KOPT-K1 (cell line): ENCODE results near the gene TUBGCP2.

Experiments
- H3K27ac ChIP-seq: fragments of 200-600 bp; sonication (generic); 2 replicates; pipeline ENCODE4 v1.5.1; 2016; ENCODE audit warnings: antibody characterized with exemption, mild to moderate bottlenecking, low read depth, low read length; ENCODE audit not compliant: poor library complexity, severe bottlenecking
- H3K36me3 ChIP-seq: fragments of 200-600 bp; sonication (generic); 2 replicates; pipeline ENCODE4 v1.5.1; 2017; ENCODE audit warnings: antibody characterized with exemption, mild to moderate bottlenecking, low read length, moderate library complexity; ENCODE audit not compliant: insufficient read depth
- H3K9me3 ChIP-seq: fragments of 200-600 bp; sonication (generic); 2 replicates; pipeline ENCODE4 v1.5.1; 2017; ENCODE audit warnings: antibody characterized with exemption, low read length, mild to moderate bottlenecking; ENCODE audit not compliant: insufficient read depth, poor library complexity, severe bottlenecking

Gene TUBGCP2

DNA sequence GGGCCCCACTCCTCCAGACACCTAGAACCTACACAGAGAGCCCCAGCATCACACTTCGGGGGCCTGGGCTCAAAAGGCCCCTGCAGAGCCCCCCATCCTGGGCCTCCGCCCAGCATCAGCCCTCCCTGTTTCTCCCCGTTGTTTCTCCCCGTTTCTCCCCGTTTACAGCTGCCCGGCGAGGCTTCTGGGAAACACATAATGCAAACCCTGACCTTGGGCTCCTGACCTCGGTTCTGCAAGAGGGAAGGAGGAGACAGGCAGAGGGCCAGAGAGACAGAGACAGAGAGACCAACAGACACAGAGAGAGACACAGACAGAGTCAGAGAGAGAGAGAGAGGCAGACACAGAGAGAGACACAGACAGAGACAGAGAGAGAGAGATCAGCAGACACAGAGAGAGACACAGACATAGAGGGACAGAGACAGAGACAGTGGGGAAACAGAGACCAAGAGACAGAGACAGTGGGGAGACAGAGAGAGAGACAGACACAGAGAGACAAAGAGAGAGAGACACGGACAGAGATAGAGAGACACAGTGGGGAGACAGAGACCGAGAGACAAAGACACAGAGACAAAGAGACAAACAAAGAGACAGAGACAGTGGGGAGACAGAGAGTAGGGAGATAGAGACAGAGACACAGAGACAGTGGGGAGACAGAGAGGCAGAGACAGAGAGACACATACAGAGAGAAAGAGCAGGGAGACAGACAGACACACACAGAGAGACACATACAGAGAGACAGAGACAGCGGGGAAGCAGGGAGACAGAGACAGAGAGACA, 58.5 kb downstream of the TUBGCP2 start:
- no peaks in the 10 kb centered on the region for H3K36me3 ChIP-seq
- H3K9me3 ChIP-seq, result no peaks in the 10 kb centered on the region
- H3K27ac ChIP-seq, result no peak overlapping the region

- H3K9me3 ChIP-seq, result no peaks in the 10 kb centered on the region
- no peak overlapping the region for H3K27ac ChIP-seq
These were observed 59.4 kb downstream of the TUBGCP2 start for GRCh38 chr10:133249094-133249780.

DNA sequence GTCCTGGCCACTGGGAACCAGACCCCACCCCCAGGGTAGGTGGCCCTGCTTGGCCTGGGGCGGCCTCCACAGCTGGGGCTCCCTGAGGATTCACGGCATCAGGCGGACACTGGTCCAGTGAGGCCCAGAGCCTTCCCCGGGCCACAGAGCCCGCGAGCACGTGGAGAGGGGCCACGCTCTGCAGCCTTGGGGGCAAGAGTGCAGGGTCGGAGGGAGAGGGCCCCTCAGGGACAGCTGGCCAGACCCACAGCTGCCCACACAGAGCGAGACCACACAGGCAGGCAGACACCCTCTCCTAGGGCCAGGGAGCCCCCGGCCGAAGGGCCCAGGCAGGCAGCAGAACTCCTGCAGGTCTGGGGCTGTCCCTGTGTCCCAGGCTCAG, 60.3 kb downstream of the TUBGCP2 start:
- H3K9me3 ChIP-seq, result no peaks in the 10 kb centered on the region
- H3K36me3 ChIP-seq, result no peaks in the 10 kb centered on the region
- no peak overlapping the region for H3K27ac ChIP-seq

More at GRCh38 chr10:133249094-133249780, 59.4 kb downstream of the TUBGCP2 start:
- H3K36me3 ChIP-seq, result no peaks in the 10 kb centered on the region

GRCh38 chr10:133247681-133248333, 60.9 kb downstream of the TUBGCP2 start:
- no peak overlapping the region for H3K27ac ChIP-seq
- H3K36me3 ChIP-seq, result no peaks in the 10 kb centered on the region
- no peaks in the 10 kb centered on the region for H3K9me3 ChIP-seq

- H3K9me3 ChIP-seq, result no peaks in the 10 kb centered on the region
- no peak overlapping the region for H3K27ac ChIP-seq
These were observed 62.4 kb downstream of the TUBGCP2 start for GRCh38 chr10:133246236-133246626.

DNA sequence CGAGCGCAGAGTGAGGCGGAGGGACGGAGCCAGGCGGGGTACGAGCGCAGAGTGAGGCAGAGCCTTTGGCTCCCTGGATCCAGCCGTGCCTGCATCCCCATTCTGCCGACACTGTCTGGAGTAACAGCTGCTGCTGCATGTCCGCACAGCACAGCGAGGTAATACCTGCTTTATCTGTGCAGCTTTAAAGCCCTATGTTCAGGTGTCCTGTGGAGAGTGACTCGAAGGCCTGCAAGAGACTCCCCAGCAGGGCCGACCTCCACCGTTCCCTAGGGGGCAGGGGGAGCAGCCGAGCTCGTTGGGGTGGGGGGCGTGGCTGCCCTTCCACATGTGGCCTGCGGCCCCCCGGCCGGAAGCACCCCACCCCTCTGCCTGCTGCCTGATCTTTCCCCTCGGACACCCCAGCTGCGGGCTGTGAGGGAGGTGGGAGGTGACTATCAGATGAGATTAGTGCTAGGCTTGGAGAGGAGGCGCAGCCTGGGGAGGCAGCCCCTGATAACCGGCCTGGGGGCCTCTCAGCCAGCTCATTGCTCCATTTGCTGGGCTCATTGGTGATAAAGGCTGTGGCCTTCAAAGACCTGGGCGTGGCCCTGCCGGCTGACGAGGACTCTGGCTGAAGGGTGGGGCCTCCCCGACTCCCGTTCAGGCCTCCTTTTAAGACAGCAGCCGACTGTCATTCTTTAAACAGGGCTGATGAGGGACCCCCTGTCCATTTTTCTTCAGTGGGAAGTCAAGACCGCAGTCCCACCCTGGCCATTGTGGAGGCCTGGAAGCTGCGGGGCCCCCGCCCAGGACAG, 63.0 kb downstream of the TUBGCP2 start:
- Histone ChIP-seq H3K27ac (no peak overlapping the region), H3K9me3 (no peaks in the 10 kb centered on the region), H3K36me3 (no peaks in the 10 kb centered on the region)

More at GRCh38 chr10:133246236-133246626, 62.4 kb downstream of the TUBGCP2 start:
- H3K36me3 ChIP-seq, result no peaks in the 10 kb centered on the region

- Histone ChIP-seq H3K27ac (no peak overlapping the region), H3K9me3 (no peaks in the 10 kb centered on the region), H3K36me3 (no peaks in the 10 kb centered on the region)
These were observed 65.1 kb downstream of the TUBGCP2 start for GRCh38 chr10:133243593-133243992.

DNA sequence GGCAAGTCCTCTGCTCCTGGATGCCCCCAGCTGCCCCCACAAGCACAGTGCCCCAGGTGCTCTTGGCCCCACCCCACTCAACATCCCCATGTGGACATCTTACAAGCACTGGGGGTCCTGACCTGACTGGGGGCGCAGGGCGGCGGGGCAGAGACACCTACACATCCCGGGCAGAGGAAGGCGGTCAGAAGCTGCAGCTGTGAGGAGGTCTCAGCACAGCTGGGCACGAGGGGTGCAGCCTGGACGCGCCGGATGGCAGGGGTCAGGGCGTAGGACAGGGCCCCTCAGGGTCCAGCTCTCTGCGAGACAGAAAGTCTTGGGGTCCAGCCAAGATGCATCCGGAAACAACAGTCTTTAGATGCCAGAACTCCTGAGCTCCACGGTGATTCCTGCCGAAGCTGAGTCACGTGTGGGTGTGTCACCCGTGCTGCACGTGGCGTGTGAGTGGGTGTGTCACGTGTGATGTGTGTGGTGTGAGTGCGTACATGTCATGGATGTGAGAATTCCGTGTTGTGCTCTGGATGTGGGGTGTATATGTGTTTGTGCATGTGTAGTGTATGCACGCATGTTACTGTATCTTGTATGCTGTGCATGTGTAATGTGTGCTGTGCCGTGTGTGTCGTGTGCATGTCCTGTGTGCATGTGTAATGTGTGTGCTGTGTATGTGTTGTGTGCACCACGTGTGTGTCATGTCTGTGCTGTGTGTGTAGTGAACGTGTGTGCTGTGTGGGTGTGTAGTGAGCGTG, 65.9 kb downstream of the TUBGCP2 start:
- Histone ChIP-seq H3K36me3 (no peaks in the 10 kb centered on the region), H3K27ac (no peak overlapping the region), H3K9me3 (no peaks in the 10 kb centered on the region)

DNA sequence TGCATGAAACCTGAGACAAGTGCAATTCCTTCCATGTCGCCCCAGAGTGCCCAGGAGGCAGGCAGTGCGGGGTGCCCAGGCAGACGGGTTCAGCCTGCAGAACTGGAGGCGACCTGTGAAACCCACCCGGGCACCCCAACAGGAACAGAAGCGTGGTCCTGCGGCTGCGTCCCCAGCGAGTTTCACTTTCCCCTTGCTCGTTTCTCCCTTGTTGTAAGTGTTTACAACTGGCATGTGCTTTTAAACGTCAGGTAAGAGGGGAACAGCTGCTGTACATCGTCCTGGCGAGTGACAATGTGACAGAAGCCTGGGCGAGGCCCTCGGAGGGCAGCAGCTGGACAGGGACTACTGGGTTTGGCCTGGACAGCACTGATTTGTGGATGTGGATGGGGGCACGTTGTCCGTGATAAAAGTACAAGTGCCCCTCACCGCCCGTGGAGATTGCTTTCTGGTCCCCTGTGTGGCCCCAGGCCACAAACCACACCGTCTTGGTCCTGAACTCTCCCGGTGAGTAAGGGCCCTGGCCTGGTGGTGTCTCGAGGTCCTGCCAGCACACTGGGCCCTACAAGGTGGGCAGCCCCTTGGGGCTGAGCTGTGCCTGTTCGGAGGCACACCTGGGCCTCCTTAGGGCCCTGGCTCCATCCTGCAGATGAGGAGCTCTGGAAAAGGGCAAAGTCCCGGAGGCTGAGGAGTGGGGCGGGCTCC, 67.0 kb downstream of the TUBGCP2 start:
- Histone ChIP-seq H3K27ac (no peak overlapping the region), H3K9me3 (no peaks in the 10 kb centered on the region), H3K36me3 (no peaks in the 10 kb centered on the region)

GRCh38 chr10:133239990-133240389, 68.7 kb downstream of the TUBGCP2 start:
- Histone ChIP-seq H3K36me3 (no peaks in the 10 kb centered on the region), H3K9me3 (no peaks in the 10 kb centered on the region), H3K27ac (no peak overlapping the region)

DNA sequence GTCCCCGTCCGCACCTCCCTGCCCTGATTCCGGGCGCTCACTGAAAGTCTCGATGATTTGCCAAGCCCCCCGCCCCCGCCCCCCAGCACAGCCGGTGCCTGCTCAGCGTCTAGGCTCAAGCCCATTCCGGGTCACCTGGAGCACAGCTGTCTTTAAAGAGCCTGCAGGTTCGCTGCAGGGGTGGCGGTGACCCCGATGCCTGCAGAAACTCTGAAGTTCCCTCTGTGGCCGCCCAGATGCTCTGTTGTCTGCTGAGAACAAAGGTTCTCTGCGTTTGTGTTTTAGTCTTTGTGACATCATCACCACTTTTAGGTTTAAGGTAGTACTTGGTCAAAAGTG, 70.2 kb downstream of the TUBGCP2 start:
- Histone ChIP-seq H3K9me3 (no peaks in the 10 kb centered on the region), H3K27ac (no peak overlapping the region), H3K36me3 (no peaks in the 10 kb centered on the region)

- Histone ChIP-seq H3K36me3 (no peaks in the 10 kb centered on the region), H3K27ac (no peak within 1 kb of the TSS), H3K9me3 (no peaks in the 10 kb centered on the region)
These were observed 70.8 kb downstream of the TUBGCP2 start, which contains the start of gene VENTX for GRCh38 chr10:133237588-133238465. VENTX (plus strand) TSS chr10:133237855; CDS start chr10:133237915, 60 bp downstream.

GRCh38 chr10:133237241-133237587, 71.5 kb downstream of the TUBGCP2 start:
- H3K9me3 ChIP-seq, result no peaks in the 10 kb centered on the region
- H3K36me3 ChIP-seq, result no peaks in the 10 kb centered on the region
- H3K27ac ChIP-seq, result no peak overlapping the region
